ENCODE measurements around the gene PPARG. TPM values are rescaled to one million over a fixed set of nuclear protein-coding genes. Genes with fewer than 3 reads are reported as not detected.
A peak's percentile ranks its signal among the peaks of the same experiment; 100 is the strongest.

PPARG gene
- total RNA-seq, 4 donors from 2014 or later, result 20.0 to 64.2 (median 29.6) TPM

GRCh38 chr3:12428126-12428525, 139.3 kb downstream of the PPARG start:
- Histone ChIP-seq H3K27ac (no peak overlapping the region), H3K4me3 (no peak overlapping the region), H3K4me1 (peaks cover 0 to 2% (median 0%) of the 10 kb centered on the region in 4 donors), H3K9me3 (no peaks in the 10 kb centered on the region), H3K36me3 (no peaks in the 10 kb centered on the region), H3K27me3 (no peaks in the 10 kb centered on the region)
- no peak for DNase-seq (ENCODE audit: low spot score in 2 of 2)
- no peak for TF ChIP-seq POLR2A (IDR thresholded peaks at IDR 0.05)
- TF ChIP-seq, protein P1, sequence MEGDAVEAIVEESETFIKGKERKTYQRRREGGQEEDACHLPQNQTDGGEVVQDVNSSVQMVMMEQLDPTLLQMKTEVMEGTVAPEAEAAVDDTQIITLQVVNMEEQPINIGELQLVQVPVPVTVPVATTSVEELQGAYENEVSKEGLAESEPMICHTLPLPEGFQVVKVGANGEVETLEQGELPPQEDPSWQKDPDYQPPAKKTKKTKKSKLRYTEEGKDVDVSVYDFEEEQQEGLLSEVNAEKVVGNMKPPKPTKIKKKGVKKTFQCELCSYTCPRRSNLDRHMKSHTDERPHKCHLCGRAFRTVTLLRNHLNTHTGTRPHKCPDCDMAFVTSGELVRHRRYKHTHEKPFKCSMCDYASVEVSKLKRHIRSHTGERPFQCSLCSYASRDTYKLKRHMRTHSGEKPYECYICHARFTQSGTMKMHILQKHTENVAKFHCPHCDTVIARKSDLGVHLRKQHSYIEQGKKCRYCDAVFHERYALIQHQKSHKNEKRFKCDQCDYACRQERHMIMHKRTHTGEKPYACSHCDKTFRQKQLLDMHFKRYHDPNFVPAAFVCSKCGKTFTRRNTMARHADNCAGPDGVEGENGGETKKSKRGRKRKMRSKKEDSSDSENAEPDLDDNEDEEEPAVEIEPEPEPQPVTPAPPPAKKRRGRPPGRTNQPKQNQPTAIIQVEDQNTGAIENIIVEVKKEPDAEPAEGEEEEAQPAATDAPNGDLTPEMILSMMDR (IDR thresholded peaks at IDR 0.05), result no peak
- TF ChIP-seq EP300 (IDR thresholded peaks at IDR 0.05), result no peak
- 55 to 66% methylated on average over 5 of the region's 5 CpGs for WGBS, 2 donors

DNA sequence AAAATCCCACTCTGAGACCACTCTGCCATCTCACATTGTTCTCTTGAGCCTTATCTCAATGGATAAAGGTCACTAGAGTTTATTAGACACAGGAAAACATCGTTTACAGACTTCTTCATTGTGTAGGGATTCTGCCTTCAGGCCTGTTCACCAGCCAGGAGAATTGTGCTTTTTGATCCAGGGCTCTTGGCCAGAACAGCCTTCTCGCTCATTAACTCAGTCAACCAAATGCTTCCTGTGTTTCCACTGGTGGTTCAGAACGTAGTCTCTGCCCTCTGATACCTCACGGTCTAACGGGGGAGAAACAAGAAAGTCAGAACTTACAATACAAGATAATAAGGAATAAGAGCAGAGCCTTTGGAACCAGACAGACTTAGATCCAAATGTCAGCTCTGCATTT, 141.2 kb downstream of the PPARG start:
- H3K9me3 ChIP-seq, result no peaks in the 10 kb centered on the region
- no peak overlapping the region for H3K4me3 ChIP-seq
- TF ChIP-seq POLR2A (IDR thresholded peaks at IDR 0.05) (no peak), EP300 (IDR thresholded peaks at IDR 0.05) (no peak)
- TF ChIP-seq, protein P1 (IDR thresholded peaks at IDR 0.05), result no peak
- WGBS, 2 donors, result 31 to 36% methylated on average over 5 of the region's 5 CpGs
- peaks cover 0 to 4% (median 0%) of the 10 kb centered on the region in 3 donors for H3K36me3 ChIP-seq
- H3K27ac ChIP-seq, result no peak overlapping the region
- no peaks in the 10 kb centered on the region for H3K27me3 ChIP-seq
- no peak for DNase-seq (ENCODE audit: low spot score in 2 of 2)
- H3K4me1 ChIP-seq, result no peaks in the 10 kb centered on the region

DNA sequence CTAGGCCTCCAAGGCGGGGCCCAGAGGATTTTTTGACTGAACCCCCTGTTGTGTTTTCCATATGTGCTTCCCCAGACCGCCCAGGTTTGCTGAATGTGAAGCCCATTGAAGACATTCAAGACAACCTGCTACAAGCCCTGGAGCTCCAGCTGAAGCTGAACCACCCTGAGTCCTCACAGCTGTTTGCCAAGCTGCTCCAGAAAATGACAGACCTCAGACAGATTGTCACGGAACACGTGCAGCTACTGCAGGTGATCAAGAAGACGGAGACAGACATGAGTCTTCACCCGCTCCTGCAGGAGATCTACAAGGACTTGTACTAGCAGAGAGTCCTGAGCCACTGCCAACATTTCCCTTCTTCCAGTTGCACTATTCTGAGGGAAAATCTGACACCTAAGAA, 145.0 kb downstream of the PPARG start:
- H3K27me3 ChIP-seq, result no peaks in the 10 kb centered on the region
- no peaks in the 10 kb centered on the region for H3K9me3 ChIP-seq
- WGBS, 2 donors, result 84 to 88% methylated on average over 6 of the region's 6 CpGs
- TF ChIP-seq, protein P1 (IDR thresholded peaks at IDR 0.05), result no peak
- TF ChIP-seq EP300 (IDR thresholded peaks at IDR 0.05) (no peak), POLR2A (IDR thresholded peaks at IDR 0.05) (no peak)
- peaks cover 0 to 3% (median 0%) of the 10 kb centered on the region in 4 donors for H3K4me1 ChIP-seq
- peaks cover 0 to 4% (median 0%) of the 10 kb centered on the region in 3 donors for H3K36me3 ChIP-seq
- H3K4me3 ChIP-seq, result no peak overlapping the region
- no peak for DNase-seq (ENCODE audit: low spot score in 2 of 2)
- H3K27ac ChIP-seq, result no peak overlapping the region

GRCh38 chr3:12436514-12437220, 147.8 kb downstream of the PPARG start:
- 51 to 62% methylated on average over 12 of the region's 12 CpGs for WGBS, 2 donors
- no peak overlapping the region for H3K4me3 ChIP-seq
- no peak for DNase-seq (ENCODE audit: low spot score in 2 of 2)

GRCh38 chr3:12437221-12437605, 148.3 kb downstream of the PPARG start:
- no peaks in the 10 kb centered on the region for H3K27me3 ChIP-seq
- H3K4me3 ChIP-seq, result no peak overlapping the region
- no peaks in the 10 kb centered on the region for H3K9me3 ChIP-seq
- peaks cover 0 to 16% (median 0%) of the 10 kb centered on the region in 4 donors for H3K4me1 ChIP-seq
- WGBS, 2 donors, result 84 to 91% methylated on average over 6 of the region's 6 CpGs
- peaks cover 0 to 4% (median 0%) of the 10 kb centered on the region in 3 donors for H3K36me3 ChIP-seq
- no peak for DNase-seq (ENCODE audit: low spot score in 2 of 2)
- TF ChIP-seq, protein P1 (IDR thresholded peaks at IDR 0.05), result no peak
- TF ChIP-seq EP300 (IDR thresholded peaks at IDR 0.05) (no peak), POLR2A (IDR thresholded peaks at IDR 0.05) (no peak)
- H3K27ac ChIP-seq, result peak overlapping the region in 2 of 4 donors; percentile 29 to 65

More at GRCh38 chr3:12436514-12437220, 147.8 kb downstream of the PPARG start:
- no peaks in the 10 kb centered on the region for H3K27me3 ChIP-seq
- no peaks in the 10 kb centered on the region for H3K9me3 ChIP-seq
- H3K27ac ChIP-seq, result peak overlapping the region in 2 of 4 donors; percentile 29 to 73
- TF ChIP-seq EP300 (IDR thresholded peaks at IDR 0.05), result no peak
- no peak for TF ChIP-seq POLR2A (IDR thresholded peaks at IDR 0.05)
- TF ChIP-seq, protein P1 (IDR thresholded peaks at IDR 0.05), result no peak
- H3K4me1 ChIP-seq, result peaks cover 0 to 16% (median 0%) of the 10 kb centered on the region in 4 donors
- H3K36me3 ChIP-seq, result peaks cover 0 to 4% (median 0%) of the 10 kb centered on the region in 3 donors
